Ascending aorta (tissue), 2 donors: Measurements from ENCODE around the gene TRIP13. TPM values are rescaled to one million over a fixed set of nuclear protein-coding genes. Genes with fewer than 3 reads are reported as not detected.

Experiments
- DNase-seq, 2 donors: peaks; one replicate each; pipeline ENCODE4 v3.0.0-alpha.2; 2019; ENCODE audit warnings: low spot score in 2 of 2
- H3K27ac ChIP-seq, 2 donors: fragments of 200-600 bp; sonication (generic); one replicate each; pipeline ENCODE4 v1.5.1; 2016 to 2017; ENCODE audit warnings: mild to moderate bottlenecking in 1 of 2
- H3K27me3 ChIP-seq: fragments of 200-600 bp; sonication (generic); one replicate; pipeline ENCODE4 v1.5.1; 2017
- H3K36me3 ChIP-seq, 2 donors: fragments of 200-600 bp; sonication (generic); one replicate each; pipeline ENCODE4 v1.5.1; 2016
- H3K4me1 ChIP-seq, 2 donors: fragments of 200-600 bp; sonication (generic); one replicate each; pipeline ENCODE4 v1.5.1; 2016 to 2017; ENCODE audit warnings: mild to moderate bottlenecking in 1 of 2
- H3K4me3 ChIP-seq, 2 donors: fragments of 200-600 bp; sonication (generic); one replicate each; pipeline ENCODE4 v1.5.1; 2016 to 2017; ENCODE audit warnings: mild to moderate bottlenecking in 1 of 2
- H3K9me3 ChIP-seq, 2 donors: fragments of 200-600 bp; sonication (generic); one replicate each; pipeline ENCODE4 v1.5.1; 2016
- CTCF ChIP-seq, 3 experiments: fragments of 200-600 bp in 2 of 3; fragments of 450-650 bp in 1 of 3; sonication (generic) in 2 of 3; IDR thresholded peaks; one replicate each; pipeline ENCODE4 v1.5.1; 2016 to 2019; ENCODE audit warnings: antibody characterized with exemption in 3 of 3, mild to moderate bottlenecking in 1 of 3, moderate library complexity in 1 of 3
- intact Hi-C: fragments of 100-400 bp; cut with DNase I; formaldehyde crosslinking; loops from one replicate; pipeline ENCODE4 v1.15.1; 2023
- total RNA-seq: library from RNA; depleted of rRNA; stranded (reverse); fragments of >200 nt; gene quantifications from one replicate; pipeline ENCODE4 v1.1.0, GENCODE V29; 2016

Gene TRIP13
- total RNA-seq, 1 donor from 2014 or later: not detected

- peaks cover 13% of the 10 kb centered on the region in 2 donors for H3K4me1 ChIP-seq
- peak overlapping the region; percentile 88 to 100 for H3K4me3 ChIP-seq
- H3K9me3 ChIP-seq: no peaks in the 10 kb centered on the region
- intact Hi-C loops: loop anchor here (1.0 to 2.0 kb wide), 2 partner anchors 199 to 281 kb away; partner anchors contain the start of gene TPPP
- H3K27ac ChIP-seq: peak overlapping the region; percentile 82 to 90
- peaks cover 35 to 42% of the 10 kb centered on the region in 2 donors for H3K36me3 ChIP-seq
- DNase-seq: no peak
- no peaks in the 10 kb centered on the region for H3K27me3 ChIP-seq
- no peak for TF ChIP-seq CTCF (IDR thresholded peaks at IDR 0.05)
These were observed 769 bp upstream of the TRIP13 start for GRCh38 chr5:891837-892393.

- TF ChIP-seq CTCF (IDR thresholded peaks at IDR 0.05): no peak
- Histone ChIP-seq H3K4me3 (peak overlapping the region; percentile 88 to 100), H3K9me3 (no peaks in the 10 kb centered on the region), H3K4me1 (peaks cover 13% of the 10 kb centered on the region in 2 donors), H3K27ac (no peak overlapping the region), H3K36me3 (peaks cover 24 to 30% of the 10 kb centered on the region in 2 donors), H3K27me3 (no peaks in the 10 kb centered on the region)
- intact Hi-C loops: loop anchor here (2.0 kb wide), 1 partner anchor 200 kb away; the partner anchor contains the start of gene TPPP
- no peak for DNase-seq
These were observed 438 bp downstream of the TRIP13 start for GRCh38 chr5:893137-893506.

GRCh38 chr5:893711-894110, 1.0 kb downstream of the TRIP13 start:
- intact Hi-C loops: loop anchor here (2.0 kb wide), 2 partner anchors 201 to 423 kb away; partner anchors contain the start of gene TPPP
- H3K9me3 ChIP-seq: no peaks in the 10 kb centered on the region
- no peaks in the 10 kb centered on the region for H3K27me3 ChIP-seq
- no peak for DNase-seq
- H3K27ac ChIP-seq: no peak overlapping the region
- H3K36me3 ChIP-seq: peaks cover 19 to 24% of the 10 kb centered on the region in 2 donors
- peak overlapping the region in 1 of 2 donors; percentile 88 for H3K4me3 ChIP-seq
- peaks cover 13% of the 10 kb centered on the region in 2 donors for H3K4me1 ChIP-seq
- no peak for TF ChIP-seq CTCF (IDR thresholded peaks at IDR 0.05)

- no peaks in the 10 kb centered on the region for H3K36me3 ChIP-seq
- no peaks in the 10 kb centered on the region for H3K27me3 ChIP-seq
- no peaks in the 10 kb centered on the region for H3K4me1 ChIP-seq
- H3K4me3 ChIP-seq: no peak overlapping the region
- no peak for DNase-seq
- H3K27ac ChIP-seq: no peak overlapping the region
- intact Hi-C loops: no loop called here
- no peaks in the 10 kb centered on the region for H3K9me3 ChIP-seq
- no peak for TF ChIP-seq CTCF (IDR thresholded peaks at IDR 0.05)
These were observed 8.1 kb downstream of the TRIP13 start for GRCh38 chr5:900781-901180.

GRCh38 chr5:902129-902916, 9.6 kb downstream of the TRIP13 start:
- Histone ChIP-seq H3K4me1 (no peaks in the 10 kb centered on the region), H3K4me3 (no peak overlapping the region), H3K27ac (no peak overlapping the region), H3K9me3 (no peaks in the 10 kb centered on the region), H3K27me3 (no peaks in the 10 kb centered on the region), H3K36me3 (no peaks in the 10 kb centered on the region)
- intact Hi-C loops: loop anchor here (2.0 kb wide), 1 partner anchor 232 kb away; no protein-coding TSS in a partner anchor
- TF ChIP-seq CTCF (IDR thresholded peaks at IDR 0.05): no peak
- DNase-seq: peak in 1 of 2 donors; percentile 53
